ENCODE data around the gene UVRAG. TPM values are rescaled to one million over a fixed set of nuclear protein-coding genes. Genes with fewer than 3 reads are reported as not detected.

UVRAG gene
- total RNA-seq, 4 donors from 2014 or later = 27.3 to 38.7 (median 33.6) TPM

DNA sequence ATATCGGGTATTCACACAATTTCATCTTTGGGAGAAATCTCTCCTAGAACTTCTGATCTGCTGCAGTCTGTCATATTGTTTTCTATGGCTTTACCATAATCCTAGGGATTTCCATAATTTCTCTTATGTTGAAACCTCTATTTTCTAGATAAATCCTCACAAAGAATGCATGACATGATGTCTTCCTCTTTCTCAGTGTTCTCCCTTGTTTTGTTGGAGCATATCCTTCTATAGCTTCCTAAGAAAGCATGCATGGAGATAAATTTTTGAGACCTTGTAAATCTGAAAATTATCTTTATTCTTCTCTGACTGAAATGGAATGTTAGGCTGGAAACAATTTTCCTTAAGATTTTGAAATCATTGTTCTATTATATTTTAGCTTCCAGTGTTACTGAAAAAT is 275.8 kb downstream of the UVRAG start:
- Histone ChIP-seq H3K4me3 (no peak overlapping the region), H3K36me3 (peaks cover 0 to 28% (median 0%) of the 10 kb centered on the region in 3 donors), H3K9me3 (peaks cover 0 to 25% (median 0%) of the 10 kb centered on the region in 4 donors), H3K4me1 (no peaks in the 10 kb centered on the region), H3K27ac (no peak overlapping the region), H3K27me3 (no peaks in the 10 kb centered on the region)
- WGBS, 2 donors = 97 to 98% methylated on average over 1 of the region's 1 CpG
- DNase-seq (ENCODE audit: low spot score in 2 of 2) = no peak
- no peak for TF ChIP-seq EP300 (IDR thresholded peaks at IDR 0.05)
- TF ChIP-seq POLR2A (IDR thresholded peaks at IDR 0.05) = no peak
- TF ChIP-seq, protein P1, sequence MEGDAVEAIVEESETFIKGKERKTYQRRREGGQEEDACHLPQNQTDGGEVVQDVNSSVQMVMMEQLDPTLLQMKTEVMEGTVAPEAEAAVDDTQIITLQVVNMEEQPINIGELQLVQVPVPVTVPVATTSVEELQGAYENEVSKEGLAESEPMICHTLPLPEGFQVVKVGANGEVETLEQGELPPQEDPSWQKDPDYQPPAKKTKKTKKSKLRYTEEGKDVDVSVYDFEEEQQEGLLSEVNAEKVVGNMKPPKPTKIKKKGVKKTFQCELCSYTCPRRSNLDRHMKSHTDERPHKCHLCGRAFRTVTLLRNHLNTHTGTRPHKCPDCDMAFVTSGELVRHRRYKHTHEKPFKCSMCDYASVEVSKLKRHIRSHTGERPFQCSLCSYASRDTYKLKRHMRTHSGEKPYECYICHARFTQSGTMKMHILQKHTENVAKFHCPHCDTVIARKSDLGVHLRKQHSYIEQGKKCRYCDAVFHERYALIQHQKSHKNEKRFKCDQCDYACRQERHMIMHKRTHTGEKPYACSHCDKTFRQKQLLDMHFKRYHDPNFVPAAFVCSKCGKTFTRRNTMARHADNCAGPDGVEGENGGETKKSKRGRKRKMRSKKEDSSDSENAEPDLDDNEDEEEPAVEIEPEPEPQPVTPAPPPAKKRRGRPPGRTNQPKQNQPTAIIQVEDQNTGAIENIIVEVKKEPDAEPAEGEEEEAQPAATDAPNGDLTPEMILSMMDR (IDR thresholded peaks at IDR 0.05) = no peak

DNA sequence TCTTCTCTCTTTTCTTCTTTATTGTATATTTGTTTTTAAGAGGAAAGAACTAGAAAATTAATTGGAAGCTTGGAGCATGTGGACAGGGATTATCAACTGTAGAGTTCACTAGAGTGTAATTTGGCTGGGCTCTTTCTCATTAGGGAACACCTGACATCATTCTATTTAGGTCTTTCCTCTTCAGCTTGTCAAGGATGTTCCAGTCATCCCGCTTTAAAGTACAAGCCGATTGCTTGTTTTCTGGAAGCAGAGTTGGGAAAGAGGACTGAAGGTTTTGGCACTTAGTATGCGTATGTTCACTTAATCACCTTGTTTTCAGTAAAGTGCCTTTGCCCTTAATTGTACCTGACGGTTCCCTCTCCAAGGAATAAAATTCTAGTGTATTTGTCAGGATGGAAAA is 279.7 kb downstream of the UVRAG start:
- DNase-seq (ENCODE audit: low spot score in 2 of 2) = no peak
- H3K27ac ChIP-seq = no peak overlapping the region
- no peaks in the 10 kb centered on the region for H3K4me1 ChIP-seq
- peaks cover 0 to 21% (median 0%) of the 10 kb centered on the region in 4 donors for H3K9me3 ChIP-seq
- peaks cover 0 to 15% (median 0%) of the 10 kb centered on the region in 3 donors for H3K36me3 ChIP-seq
- no peaks in the 10 kb centered on the region for H3K27me3 ChIP-seq
- 84 to 91% methylated on average over 4 of the region's 4 CpGs for WGBS, 2 donors
- TF ChIP-seq EP300 (IDR thresholded peaks at IDR 0.05) (peak in 1 of 2 donors; percentile 21), POLR2A (IDR thresholded peaks at IDR 0.05) (no peak)
- H3K4me3 ChIP-seq = no peak overlapping the region

DNA sequence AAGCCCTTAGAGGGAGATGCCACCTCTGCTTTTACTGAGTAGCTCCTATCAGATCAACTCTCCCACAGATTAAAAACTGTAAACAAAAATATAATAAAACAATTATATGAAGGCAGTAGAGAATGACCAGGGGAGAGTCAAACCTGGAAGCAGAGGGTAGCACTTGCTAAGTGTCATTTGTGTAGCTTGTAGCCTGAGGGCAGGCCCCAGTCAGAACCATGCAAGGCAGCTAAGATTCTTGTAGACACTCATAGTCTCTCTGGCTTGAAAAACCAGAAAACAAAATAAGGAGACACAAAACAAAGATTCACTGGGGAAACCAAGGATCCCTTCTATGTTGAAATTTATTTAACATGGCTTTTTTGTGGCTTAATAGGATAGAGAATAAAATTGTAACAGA is 280.9 kb downstream of the UVRAG start:
- H3K9me3 ChIP-seq = peaks cover 0 to 10% (median 0%) of the 10 kb centered on the region in 4 donors
- H3K27ac ChIP-seq = no peak overlapping the region
- H3K27me3 ChIP-seq = no peaks in the 10 kb centered on the region
- H3K4me1 ChIP-seq = no peaks in the 10 kb centered on the region
- DNase-seq (ENCODE audit: low spot score in 2 of 2) = no peak
- no peak overlapping the region for H3K4me3 ChIP-seq
- TF ChIP-seq POLR2A (IDR thresholded peaks at IDR 0.05) (no peak), EP300 (IDR thresholded peaks at IDR 0.05) (no peak)
- TF ChIP-seq, protein P1 (IDR thresholded peaks at IDR 0.05) = no peak
- H3K36me3 ChIP-seq = peaks cover 0 to 4% (median 0%) of the 10 kb centered on the region in 3 donors

DNA sequence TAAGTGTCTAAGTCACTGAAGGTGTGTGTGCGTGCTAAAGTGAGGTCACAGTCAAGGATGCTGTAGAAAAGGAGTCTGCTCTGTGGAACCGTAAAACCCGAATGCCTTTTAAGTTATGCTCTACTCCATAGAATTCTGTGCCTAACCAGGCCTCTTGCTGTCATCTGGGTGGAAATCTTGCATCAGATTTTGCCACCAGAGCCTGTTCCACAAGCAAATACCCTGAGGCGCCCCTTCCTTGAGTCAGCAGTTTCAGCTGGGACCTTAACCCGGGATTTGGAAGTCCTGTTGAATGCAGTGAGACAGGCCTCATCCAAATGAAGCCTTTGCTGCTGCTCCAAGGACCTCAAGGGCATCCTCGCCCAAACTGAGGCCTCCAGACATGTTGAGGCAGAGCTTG is 281.5 kb downstream of the UVRAG start:
- H3K9me3 ChIP-seq = peaks cover 0 to 3% (median 0%) of the 10 kb centered on the region in 4 donors
- H3K27ac ChIP-seq = no peak overlapping the region
- WGBS, 2 donors = 83 to 87% methylated on average over 6 of the region's 6 CpGs
- no peaks in the 10 kb centered on the region for H3K36me3 ChIP-seq
- TF ChIP-seq, protein P1 (IDR thresholded peaks at IDR 0.05) = no peak
- TF ChIP-seq EP300 (IDR thresholded peaks at IDR 0.05) = no peak
- no peak for TF ChIP-seq POLR2A (IDR thresholded peaks at IDR 0.05)
- no peaks in the 10 kb centered on the region for H3K27me3 ChIP-seq
- H3K4me1 ChIP-seq = no peaks in the 10 kb centered on the region
- no peak for DNase-seq (ENCODE audit: low spot score in 2 of 2)
- no peak overlapping the region for H3K4me3 ChIP-seq

DNA sequence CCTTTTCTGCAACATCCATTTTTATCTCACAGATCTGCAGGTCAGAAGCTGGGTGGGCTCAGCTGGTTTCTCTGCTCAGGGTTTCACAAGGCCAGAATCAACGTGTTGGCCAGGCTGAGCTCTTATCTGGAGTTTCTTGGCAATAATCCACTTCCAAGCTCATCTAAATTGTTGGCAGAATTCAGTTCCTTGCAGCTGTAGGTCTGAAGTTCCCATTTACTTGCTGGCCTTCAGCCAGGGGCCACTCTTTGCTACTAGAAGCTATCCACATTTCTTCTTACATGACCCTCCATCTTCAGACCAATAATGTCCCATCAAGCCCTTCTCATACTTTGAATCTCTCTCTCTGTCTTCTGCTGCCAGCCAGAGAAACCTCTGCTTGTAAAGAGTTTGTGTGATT is 287.8 kb downstream of the UVRAG start:
- no peak for DNase-seq (ENCODE audit: low spot score in 2 of 2)
- H3K4me1 ChIP-seq = peaks cover 0 to 8% (median 0%) of the 10 kb centered on the region in 4 donors
- no peak overlapping the region for H3K27ac ChIP-seq
- H3K9me3 ChIP-seq = no peaks in the 10 kb centered on the region
- no peaks in the 10 kb centered on the region for H3K27me3 ChIP-seq
- 14 to 18% methylated on average over 1 of the region's 1 CpG for WGBS, 2 donors
- no peaks in the 10 kb centered on the region for H3K36me3 ChIP-seq
- TF ChIP-seq, protein P1 (IDR thresholded peaks at IDR 0.05) = no peak
- H3K4me3 ChIP-seq = no peak overlapping the region

DNA sequence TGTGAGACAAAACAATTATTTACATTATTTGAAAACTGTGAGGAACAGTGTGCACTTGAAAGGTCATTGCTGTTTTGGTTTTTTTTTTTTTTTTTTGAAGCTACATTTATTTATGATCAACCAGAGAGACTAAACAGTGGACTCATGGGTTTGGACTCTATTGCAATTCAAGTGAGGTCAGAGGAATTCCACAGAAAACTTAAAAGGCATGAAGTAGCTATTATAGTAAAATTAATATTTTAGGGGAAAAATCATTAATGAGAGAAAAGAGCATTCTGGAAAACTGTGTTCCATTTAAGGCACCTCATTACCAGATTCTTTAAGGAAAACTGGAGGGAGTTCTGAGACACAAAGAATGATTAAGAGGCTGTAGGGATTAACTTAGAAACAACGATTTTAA is 288.4 kb downstream of the UVRAG start:
- 42 to 56% methylated on average over 1 of the region's 1 CpG for WGBS, 2 donors
- Histone ChIP-seq H3K4me1 (peaks cover 0 to 8% (median 0%) of the 10 kb centered on the region in 4 donors), H3K27me3 (no peaks in the 10 kb centered on the region), H3K36me3 (no peaks in the 10 kb centered on the region), H3K4me3 (no peak overlapping the region), H3K9me3 (no peaks in the 10 kb centered on the region), H3K27ac (no peak overlapping the region)
- no peak for DNase-seq (ENCODE audit: low spot score in 2 of 2)
- TF ChIP-seq POLR2A (IDR thresholded peaks at IDR 0.05) (no peak), EP300 (IDR thresholded peaks at IDR 0.05) (no peak)
- TF ChIP-seq, protein P1 (IDR thresholded peaks at IDR 0.05) = no peak

All from tibial nerve (tissue), 4 donors.